Adrenal gland (tissue), 5 donors: ENCODE results near the gene ANKRD6.

ENCODE experiments used
- POLR2A ChIP-seq, 2 donors: fragments of 450-650 bp; IDR thresholded peaks; one replicate each; pipeline ENCODE4 v1.6.1; 2017; ENCODE audit warnings: antibody characterized with exemption in 2 of 2, mild to moderate bottlenecking in 2 of 2, moderate library complexity in 1 of 2
- TF ChIP-seq, protein P1 (sequence below), 6 experiments: fragments of 450-650 bp in 4 of 6; fragments of 200-600 bp in 2 of 6; sonication (generic) in 1 of 6; IDR thresholded peaks; 1 replicate in 5 of 6; 2 replicates in 1 of 6; pipeline versions ENCODE4 v1.5.1 to v1.8.0; 2016 to 2021; ENCODE audit warnings: antibody characterized with exemption in 6 of 6, mild to moderate bottlenecking in 2 of 6, moderate library complexity in 1 of 6
- donor health status: DM: no; HTN: no; CAD: no.

DNA sequence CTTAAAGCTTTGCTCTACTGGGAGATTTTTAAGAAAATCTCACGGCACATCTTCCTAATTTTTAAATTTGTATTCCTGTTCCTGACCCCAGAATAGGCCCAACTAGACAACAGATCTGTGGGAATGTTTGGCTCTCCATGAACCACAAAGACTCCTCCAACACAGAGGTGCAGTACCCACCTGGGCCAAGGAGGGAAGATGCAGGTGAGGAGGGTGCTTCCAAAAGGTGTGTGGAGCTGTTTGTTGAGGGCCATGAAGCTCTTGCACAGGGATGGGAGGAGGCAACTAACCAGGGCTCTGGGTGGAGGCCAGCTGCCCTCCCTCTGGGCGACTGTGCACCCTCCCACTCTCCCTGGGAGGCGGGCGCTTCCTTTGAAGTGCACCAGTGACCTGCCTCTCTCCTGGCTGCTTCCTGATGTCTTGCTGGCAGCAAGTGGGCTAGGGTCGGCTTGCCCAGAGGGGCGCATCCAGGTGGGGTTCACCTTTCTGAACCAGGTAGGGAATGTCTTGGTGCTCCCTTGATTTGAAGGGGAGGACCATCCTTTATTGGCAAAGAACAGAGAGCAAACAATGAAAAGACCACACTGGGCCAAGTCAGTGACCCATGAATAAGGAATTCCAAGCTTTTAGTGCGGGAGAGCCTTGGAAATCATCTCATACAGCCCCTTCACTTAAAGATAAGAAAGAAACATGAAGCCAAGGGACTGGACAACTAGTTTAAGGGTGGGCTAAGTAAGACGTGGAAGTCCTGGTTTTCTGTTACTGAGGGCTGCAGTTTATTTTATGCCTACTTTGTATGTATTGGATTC, 76.0 kb downstream of the ANKRD6 start:
- TF ChIP-seq, protein P1, sequence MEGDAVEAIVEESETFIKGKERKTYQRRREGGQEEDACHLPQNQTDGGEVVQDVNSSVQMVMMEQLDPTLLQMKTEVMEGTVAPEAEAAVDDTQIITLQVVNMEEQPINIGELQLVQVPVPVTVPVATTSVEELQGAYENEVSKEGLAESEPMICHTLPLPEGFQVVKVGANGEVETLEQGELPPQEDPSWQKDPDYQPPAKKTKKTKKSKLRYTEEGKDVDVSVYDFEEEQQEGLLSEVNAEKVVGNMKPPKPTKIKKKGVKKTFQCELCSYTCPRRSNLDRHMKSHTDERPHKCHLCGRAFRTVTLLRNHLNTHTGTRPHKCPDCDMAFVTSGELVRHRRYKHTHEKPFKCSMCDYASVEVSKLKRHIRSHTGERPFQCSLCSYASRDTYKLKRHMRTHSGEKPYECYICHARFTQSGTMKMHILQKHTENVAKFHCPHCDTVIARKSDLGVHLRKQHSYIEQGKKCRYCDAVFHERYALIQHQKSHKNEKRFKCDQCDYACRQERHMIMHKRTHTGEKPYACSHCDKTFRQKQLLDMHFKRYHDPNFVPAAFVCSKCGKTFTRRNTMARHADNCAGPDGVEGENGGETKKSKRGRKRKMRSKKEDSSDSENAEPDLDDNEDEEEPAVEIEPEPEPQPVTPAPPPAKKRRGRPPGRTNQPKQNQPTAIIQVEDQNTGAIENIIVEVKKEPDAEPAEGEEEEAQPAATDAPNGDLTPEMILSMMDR (IDR thresholded peaks at IDR 0.05), result no peak
- TF ChIP-seq POLR2A (IDR thresholded peaks at IDR 0.05), result no peak
